Hepatocyte (in vitro differentiated cells): ENCODE measurements around the gene CLEC2B. TPM values are rescaled to one million over a fixed set of nuclear protein-coding genes. Genes with fewer than 3 reads are reported as not detected.
"Not testable (repeated sequence)": the region's sequence is repeated elsewhere in the genome, so short reads cannot be mapped to it uniquely, and the experiment has no call there.

Source experiments
- DNase-seq: peaks from one replicate; pipeline ENCODE4 v3.0.0-alpha.2; 2016; ENCODE audit warnings: low spot score
- H2AFZ ChIP-seq: fragments of 200-600 bp; sonication (generic); 2 replicates; pipeline ENCODE4 v1.6.0; 2016; ENCODE audit warnings: antibody characterized with exemption, mild to moderate bottlenecking
- H3K27ac ChIP-seq: fragments of 200-600 bp; sonication (generic); 2 replicates; pipeline ENCODE4 v1.5.1; 2016; ENCODE audit warnings: mild to moderate bottlenecking
- H3K27me3 ChIP-seq: fragments of 200-600 bp; sonication (generic); 2 replicates; pipeline ENCODE4 v1.6.1; 2016
- H3K36me3 ChIP-seq: fragments of 200-600 bp; sonication (generic); replicated peaks from 2 replicates; pipeline ENCODE4 v1.5.1; 2016; ENCODE audit warnings: low read depth; ENCODE audit not compliant: insufficient read depth
- H3K4me1 ChIP-seq: fragments of 200-600 bp; sonication (generic); 2 replicates; pipeline ENCODE4 v1.5.1; 2016; ENCODE audit warnings: mild to moderate bottlenecking, moderate library complexity; ENCODE audit not compliant: insufficient read depth
- H3K4me2 ChIP-seq: fragments of 200-600 bp; sonication (generic); 2 replicates; pipeline ENCODE4 v1.6.0; 2016
- H3K4me3 ChIP-seq: fragments of 200-600 bp; sonication (generic); 2 replicates; pipeline ENCODE4 v1.5.1; 2016; ENCODE audit warnings: mild to moderate bottlenecking
- H3K79me2 ChIP-seq: fragments of 200-600 bp; sonication (generic); 2 replicates; pipeline ENCODE4 v1.6.0; 2017; ENCODE audit warnings: mild to moderate bottlenecking
- H3K9me2 ChIP-seq: fragments of 200-600 bp; sonication (generic); replicated peaks from 2 replicates; pipeline ENCODE4 v1.6.0; 2017; ENCODE audit warnings: mild to moderate bottlenecking; ENCODE audit not compliant: insufficient read depth
- H3K9me3 ChIP-seq: fragments of 200-600 bp; sonication (generic); 2 replicates; pipeline ENCODE4 v1.5.1; 2016; ENCODE audit warnings: low read depth, mild to moderate bottlenecking
- H4K20me1 ChIP-seq: fragments of 200-600 bp; sonication (generic); 2 replicates; pipeline ENCODE4 v1.6.0; 2016; ENCODE audit warnings: mild to moderate bottlenecking; ENCODE audit not compliant: insufficient read depth, poor library complexity, severe bottlenecking
- EZH2 ChIP-seq: fragments of 200-600 bp; sonication (generic); IDR thresholded peaks from 2 replicates; pipeline ENCODE4 v1.6.1; 2016; ENCODE audit warnings: antibody characterized with exemption, mild to moderate bottlenecking, borderline replicate concordance
- EZH2phosphoT487 ChIP-seq: fragments of 200-600 bp; sonication (generic); IDR thresholded peaks from one replicate; pipeline ENCODE4 v1.6.1; 2018; ENCODE audit warnings: antibody characterized with exemption, mild to moderate bottlenecking, low read depth, moderate library complexity; ENCODE audit not compliant: unreplicated experiment, severe bottlenecking
- WGBS: methylation state at CpG from one replicate; pipeline ENCODE4 v1.1.6; 2016; ENCODE audit warnings: low lambda C conversion rate; ENCODE audit errors: missing lambda C conversion rate; 5-methylcytosine and 5-hydroxymethylcytosine counted together
- polyA plus RNA-seq: library from polyadenylated mRNA; unstranded; fragments of >200 nt; fragmentation: Nextera tagmentation; extraction: Ambion mirVana; gene quantifications from 2 replicates; pipeline ENCODE4 v1.2.1, GENCODE V29; 2016
- total RNA-seq: library from RNA; depleted of rRNA; stranded (reverse); fragments of >200 nt; gene quantifications from 2 replicates; pipeline ENCODE4 v1.2.3, GENCODE V29; 2014
- TF ChIP-seq, protein P1 (sequence below): fragments of 200-600 bp; sonication (generic); IDR thresholded peaks from 2 replicates; pipeline ENCODE4 v1.5.1; 2016; ENCODE audit warnings: antibody characterized with exemption, mild to moderate bottlenecking; ENCODE audit not compliant: poor library complexity

Gene CLEC2B
- total and polyA plus RNA-seq, 2 experiments from 2014 or later, result 4.9 to 5.7 TPM

- Histone ChIP-seq H3K36me3 (no peaks in the 10 kb centered on the region), H3K27ac (no peak overlapping the region), H3K79me2 (no peaks in the 10 kb centered on the region), H3K4me3 (no peak overlapping the region), H3K9me3 (no peaks in the 10 kb centered on the region), H3K4me1 (no peaks in the 10 kb centered on the region), H3K9me2 (no peaks in the 10 kb centered on the region), H3K27me3 (no peaks in the 10 kb centered on the region), H3K4me2 (no peak overlapping the region), H4K20me1 (no peaks in the 10 kb centered on the region), H2AFZ (no peak overlapping the region)
- TF ChIP-seq EZH2phosphoT487 (no peak), EZH2 (no peak)
- TF ChIP-seq, protein P1, sequence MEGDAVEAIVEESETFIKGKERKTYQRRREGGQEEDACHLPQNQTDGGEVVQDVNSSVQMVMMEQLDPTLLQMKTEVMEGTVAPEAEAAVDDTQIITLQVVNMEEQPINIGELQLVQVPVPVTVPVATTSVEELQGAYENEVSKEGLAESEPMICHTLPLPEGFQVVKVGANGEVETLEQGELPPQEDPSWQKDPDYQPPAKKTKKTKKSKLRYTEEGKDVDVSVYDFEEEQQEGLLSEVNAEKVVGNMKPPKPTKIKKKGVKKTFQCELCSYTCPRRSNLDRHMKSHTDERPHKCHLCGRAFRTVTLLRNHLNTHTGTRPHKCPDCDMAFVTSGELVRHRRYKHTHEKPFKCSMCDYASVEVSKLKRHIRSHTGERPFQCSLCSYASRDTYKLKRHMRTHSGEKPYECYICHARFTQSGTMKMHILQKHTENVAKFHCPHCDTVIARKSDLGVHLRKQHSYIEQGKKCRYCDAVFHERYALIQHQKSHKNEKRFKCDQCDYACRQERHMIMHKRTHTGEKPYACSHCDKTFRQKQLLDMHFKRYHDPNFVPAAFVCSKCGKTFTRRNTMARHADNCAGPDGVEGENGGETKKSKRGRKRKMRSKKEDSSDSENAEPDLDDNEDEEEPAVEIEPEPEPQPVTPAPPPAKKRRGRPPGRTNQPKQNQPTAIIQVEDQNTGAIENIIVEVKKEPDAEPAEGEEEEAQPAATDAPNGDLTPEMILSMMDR, result no peak
- DNase-seq, result no peak
Measured at GRCh38 chr12:9883175-9883574, 14.0 kb upstream of the CLEC2B start.

DNA sequence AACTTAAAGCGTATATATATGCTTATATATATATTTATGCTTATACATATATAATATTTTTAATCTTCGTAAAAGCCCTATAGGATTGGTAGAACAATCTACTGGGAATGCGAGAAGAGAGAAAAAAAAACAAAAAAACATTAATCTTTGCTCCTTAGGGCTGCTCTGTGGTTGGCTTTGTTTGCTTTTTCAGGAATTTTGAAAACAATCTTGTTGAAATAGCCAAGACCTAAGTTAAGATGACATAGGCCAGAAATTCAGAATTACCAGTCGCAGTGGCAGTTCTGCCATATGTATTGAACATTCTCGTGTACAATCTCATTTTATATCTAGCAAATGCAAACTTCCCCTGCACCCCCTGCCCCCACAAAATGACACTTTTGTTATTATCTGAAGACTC, 12.8 kb upstream of the CLEC2B start:
- Histone ChIP-seq H3K79me2 (no peaks in the 10 kb centered on the region), H3K4me2 (no peak overlapping the region), H4K20me1 (no peaks in the 10 kb centered on the region), H3K36me3 (no peaks in the 10 kb centered on the region), H3K27ac (no peak overlapping the region), H3K9me3 (no peaks in the 10 kb centered on the region), H3K4me3 (no peak overlapping the region), H3K27me3 (no peaks in the 10 kb centered on the region), H3K4me1 (no peaks in the 10 kb centered on the region), H2AFZ (no peak overlapping the region), H3K9me2 (no peaks in the 10 kb centered on the region)
- DNase-seq, result no peak
- no peak for TF ChIP-seq EZH2
- TF ChIP-seq EZH2phosphoT487, result no peak
- TF ChIP-seq, protein P1, result no peak
- WGBS, result 93% methylated on average over 5 of the region's 5 CpGs

DNA sequence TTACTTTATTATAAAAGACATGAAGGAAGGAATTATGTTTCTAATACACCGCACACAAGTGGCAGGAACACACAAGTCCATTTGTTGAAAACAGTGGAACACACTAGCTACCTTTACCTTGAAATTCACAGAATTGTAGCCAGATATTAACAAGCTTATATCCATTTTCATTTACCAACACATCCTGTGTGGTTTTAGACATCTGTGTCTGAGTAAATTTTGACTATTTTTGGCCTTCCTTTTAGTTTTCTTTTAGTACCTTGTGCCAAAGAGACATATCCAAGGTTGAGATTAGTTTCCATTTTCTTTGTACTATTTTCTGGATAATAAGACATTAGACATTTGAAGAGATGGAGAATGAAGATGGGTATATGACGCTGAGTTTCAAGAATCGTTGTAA, 12.1 kb upstream of the CLEC2B start, which contains the start of gene KLRF2:
KLRF2 (plus strand) TSS at position 244 of the 400 bp plus-strand sequence; CDS start at position 351, 107 bp downstream.
- no peaks in the 10 kb centered on the region for H3K4me1 ChIP-seq
- no peaks in the 10 kb centered on the region for H3K36me3 ChIP-seq
- no peak within 1 kb of the TSS for H2AFZ ChIP-seq
- no peak within 1 kb of the TSS for H3K4me2 ChIP-seq
- no peak within 1 kb of the TSS for H3K4me3 ChIP-seq
- H3K9me3 ChIP-seq, result no peaks in the 10 kb centered on the region
- no peaks in the 10 kb centered on the region for H3K27me3 ChIP-seq
- WGBS, result 98% methylated on average over 3 of the region's 3 CpGs
- H3K27ac ChIP-seq, result no peak within 1 kb of the TSS
- TF ChIP-seq, protein P1, result no peak
- no peak for TF ChIP-seq EZH2
- TF ChIP-seq EZH2phosphoT487, result no peak
- H4K20me1 ChIP-seq, result no peaks in the 10 kb centered on the region
- DNase-seq, result no peak
- H3K9me2 ChIP-seq, result no peaks in the 10 kb centered on the region
- no peaks in the 10 kb centered on the region for H3K79me2 ChIP-seq

DNA sequence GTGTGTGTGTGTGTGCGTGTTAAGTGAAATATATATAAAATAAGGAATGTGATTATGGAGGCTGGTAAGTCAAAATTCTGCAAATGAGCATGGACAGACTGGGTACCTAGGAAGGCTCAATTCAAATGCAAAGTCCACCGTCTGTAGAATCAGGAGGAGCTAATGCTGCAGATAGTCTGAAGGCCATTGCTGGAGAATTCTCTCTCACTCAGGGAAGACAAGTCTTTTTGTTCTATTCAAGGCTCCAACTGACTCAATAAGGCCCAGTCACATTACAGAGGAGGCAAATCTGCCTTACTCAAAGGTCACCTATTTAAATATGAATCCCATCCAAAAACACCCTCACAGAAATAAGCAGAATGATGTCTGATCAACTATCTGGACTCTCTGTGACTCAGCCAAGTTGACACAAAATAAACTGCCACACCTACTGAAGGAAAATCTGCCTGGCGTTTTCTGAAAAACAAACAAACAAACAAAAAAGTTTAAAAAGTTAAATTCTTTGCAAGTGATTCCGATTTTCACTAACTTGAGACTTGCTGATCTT, 11.5 kb upstream of the CLEC2B start:
- Histone ChIP-seq H3K36me3 (no peaks in the 10 kb centered on the region), H3K9me2 (no peaks in the 10 kb centered on the region), H3K9me3 (no peaks in the 10 kb centered on the region), H3K4me1 (no peaks in the 10 kb centered on the region), H3K27ac (no peak overlapping the region), H3K4me3 (no peak overlapping the region), H3K4me2 (no peak overlapping the region), H2AFZ (no peak overlapping the region), H3K27me3 (no peaks in the 10 kb centered on the region), H4K20me1 (no peaks in the 10 kb centered on the region), H3K79me2 (no peaks in the 10 kb centered on the region)
- TF ChIP-seq EZH2 (no peak), EZH2phosphoT487 (no peak)
- TF ChIP-seq, protein P1, result no peak
- no peak for DNase-seq
- 83% methylated on average over 4 of the region's 4 CpGs for WGBS

DNA sequence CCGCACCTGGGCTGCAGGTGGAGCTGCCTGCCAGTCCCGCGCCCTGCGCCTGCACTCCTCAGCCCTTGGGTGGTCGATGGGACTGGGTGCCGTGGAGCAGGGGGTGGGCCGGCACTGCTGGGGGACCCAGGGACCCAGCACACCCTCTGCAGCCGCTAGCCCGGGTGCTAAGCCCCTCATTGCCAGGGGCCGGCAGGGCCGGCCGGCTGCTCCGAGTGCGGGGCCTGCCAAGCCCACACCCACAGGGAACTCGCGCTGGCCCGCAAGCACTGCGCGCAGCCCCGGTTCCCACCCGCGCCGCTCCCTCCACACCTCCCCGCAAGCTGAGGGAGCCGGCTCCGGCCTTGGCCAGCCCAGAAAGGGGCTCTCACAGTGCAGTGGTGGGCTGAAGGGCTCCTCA, 7.0 kb upstream of the CLEC2B start:
- not testable (repeated sequence) for H3K36me3 ChIP-seq, H3K9me2 ChIP-seq, H3K4me3 ChIP-seq, H3K4me2 ChIP-seq, H3K4me1 ChIP-seq, H4K20me1 ChIP-seq, H2AFZ ChIP-seq, H3K27me3 ChIP-seq, DNase-seq, H3K27ac ChIP-seq, H3K9me3 ChIP-seq, H3K79me2 ChIP-seq
- 99% methylated on average over 15 of the region's 26 CpGs for WGBS
